Measurements from ENCODE around the gene B4GALT5. TPM values are rescaled to one million over a fixed set of nuclear protein-coding genes. Genes with fewer than 3 reads are reported as not detected.
A peak's percentile ranks its signal among the peaks of the same experiment; 100 is the strongest.

B4GALT5 gene
- total RNA-seq, 1 donor from 2014 or later, result 33.1 TPM

DNA sequence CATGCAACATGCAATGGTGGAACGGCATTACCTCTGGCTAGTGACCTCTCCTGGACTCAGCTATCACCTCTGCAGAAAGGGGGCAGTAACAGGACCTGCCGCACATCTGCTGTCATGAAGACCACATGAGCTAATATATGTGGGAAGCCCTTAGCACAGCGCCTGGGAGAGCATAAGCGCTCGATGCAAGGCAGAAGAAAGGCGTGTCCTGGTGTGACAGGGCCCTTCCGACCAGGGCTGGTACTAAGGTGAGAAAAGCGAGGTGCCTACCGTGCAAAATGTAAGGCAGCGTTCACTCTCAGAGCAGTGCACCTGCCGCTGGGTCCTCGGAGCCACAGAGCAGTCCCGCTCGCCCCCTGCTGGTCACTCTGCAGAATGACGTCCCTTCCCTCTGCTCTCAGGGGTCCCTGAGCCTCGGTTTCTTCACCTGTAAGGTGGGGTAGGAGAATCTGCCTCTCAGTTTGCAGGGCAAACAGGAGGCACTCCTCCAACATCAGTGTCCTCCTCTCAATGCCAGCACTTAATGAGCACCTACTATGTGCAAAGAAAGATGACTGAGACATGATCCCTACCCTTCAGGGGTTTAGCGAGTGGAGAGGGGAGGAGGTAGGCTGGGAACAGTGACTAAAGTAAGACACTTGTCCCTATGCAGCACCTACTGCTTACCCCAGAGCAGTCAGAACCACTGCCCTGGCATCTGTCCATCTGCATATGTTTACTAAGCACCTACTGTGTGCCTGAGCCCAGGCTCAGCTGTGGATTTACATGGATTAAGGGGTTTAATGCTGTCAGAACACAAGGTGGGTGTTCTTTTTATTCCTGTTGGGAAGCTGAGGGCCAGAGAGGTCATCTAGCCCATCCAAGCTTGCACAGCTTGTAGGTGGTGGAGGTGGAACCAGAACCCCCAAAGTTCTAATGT lies 104.7 kb downstream of the B4GALT5 start:
- peak; percentile 15 to 61 for DNase-seq (ENCODE audit: low read depth in 2 of 2)

DNA sequence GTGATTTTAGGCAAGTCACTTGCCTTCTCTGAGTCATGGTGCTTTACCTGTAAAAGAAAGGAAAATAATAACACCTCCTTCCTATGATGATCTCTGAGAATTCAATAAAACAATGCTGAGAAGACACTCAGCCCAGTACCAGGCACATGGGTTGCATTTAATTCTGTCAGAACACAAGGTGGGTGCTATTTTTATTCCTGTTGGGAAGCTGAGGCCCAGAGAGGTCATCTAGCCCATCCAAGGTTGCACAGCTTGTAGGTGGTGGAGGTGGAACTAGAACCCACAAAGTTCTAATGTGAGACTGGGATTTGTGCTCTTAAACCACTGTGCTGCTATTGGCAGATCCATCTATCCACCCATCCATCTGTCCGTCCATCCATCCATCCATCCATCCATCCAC lies 106.1 kb downstream of the B4GALT5 start:
- no peak for DNase-seq (ENCODE audit: low read depth in 2 of 2)

DNA sequence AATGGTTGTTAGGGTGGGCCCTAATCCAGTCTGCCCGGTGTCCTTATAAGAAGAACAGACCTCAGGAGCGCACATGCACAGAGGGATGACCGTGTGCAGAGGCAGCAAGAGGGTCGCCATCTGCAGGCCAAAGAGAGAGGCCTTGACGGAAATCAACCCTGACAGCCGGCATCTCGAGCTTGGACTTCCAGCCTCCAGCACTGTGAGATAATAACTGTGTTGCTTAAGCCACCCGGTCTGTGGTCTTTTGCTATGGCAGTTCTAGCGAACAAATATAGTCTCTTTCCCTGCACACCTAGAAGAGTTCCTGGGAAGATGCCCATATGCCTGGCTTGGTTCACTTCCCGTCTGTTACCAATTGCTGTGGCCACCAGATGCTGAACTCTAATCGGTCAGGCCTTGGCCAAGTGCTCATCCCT lies 110.5 kb downstream of the B4GALT5 start:
- peak in 1 of 2 donors; percentile 53 for DNase-seq (ENCODE audit: low read depth in 2 of 2)

DNA sequence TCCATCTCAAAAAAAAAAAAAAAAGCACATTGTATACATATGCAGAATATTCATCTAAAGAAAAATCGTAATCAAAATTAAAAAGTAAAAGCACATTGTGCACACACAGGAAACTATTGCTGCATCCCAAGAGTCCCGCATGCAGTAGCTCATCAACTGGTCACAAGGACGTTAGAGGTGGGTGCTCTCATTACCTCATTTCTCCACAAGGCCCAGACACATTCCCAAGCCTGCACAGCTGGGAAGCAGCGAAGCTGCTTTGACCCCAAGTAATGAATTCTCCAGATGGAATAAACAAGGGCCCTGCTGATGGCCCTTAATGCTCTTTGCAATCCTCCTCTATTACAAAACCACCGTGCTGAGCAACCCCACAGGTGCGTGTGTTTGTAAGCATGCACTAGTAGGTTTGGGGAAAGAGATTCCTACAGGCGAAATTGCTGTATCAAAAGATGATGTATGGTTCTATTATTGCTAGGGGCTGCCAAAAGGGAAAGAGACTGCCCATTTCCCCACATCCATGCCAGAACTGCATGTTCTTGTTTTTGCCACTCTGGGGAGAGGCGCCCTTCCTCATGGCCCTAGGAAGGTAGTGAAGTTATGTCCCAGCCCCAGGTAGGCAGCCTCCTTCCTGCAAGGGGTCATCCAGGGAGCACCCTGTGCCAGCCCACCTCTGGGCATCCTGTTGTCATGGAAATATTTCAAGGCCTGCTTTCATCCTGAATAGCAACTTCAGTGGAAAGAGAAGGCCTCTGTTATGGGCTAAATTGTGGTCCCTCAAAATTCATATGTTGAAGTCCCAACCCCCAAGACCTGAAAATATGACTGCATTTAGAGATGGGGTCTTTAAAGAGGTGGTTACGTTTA lies 111.1 kb downstream of the B4GALT5 start:
- no peak for DNase-seq (ENCODE audit: low read depth in 2 of 2)

DNA sequence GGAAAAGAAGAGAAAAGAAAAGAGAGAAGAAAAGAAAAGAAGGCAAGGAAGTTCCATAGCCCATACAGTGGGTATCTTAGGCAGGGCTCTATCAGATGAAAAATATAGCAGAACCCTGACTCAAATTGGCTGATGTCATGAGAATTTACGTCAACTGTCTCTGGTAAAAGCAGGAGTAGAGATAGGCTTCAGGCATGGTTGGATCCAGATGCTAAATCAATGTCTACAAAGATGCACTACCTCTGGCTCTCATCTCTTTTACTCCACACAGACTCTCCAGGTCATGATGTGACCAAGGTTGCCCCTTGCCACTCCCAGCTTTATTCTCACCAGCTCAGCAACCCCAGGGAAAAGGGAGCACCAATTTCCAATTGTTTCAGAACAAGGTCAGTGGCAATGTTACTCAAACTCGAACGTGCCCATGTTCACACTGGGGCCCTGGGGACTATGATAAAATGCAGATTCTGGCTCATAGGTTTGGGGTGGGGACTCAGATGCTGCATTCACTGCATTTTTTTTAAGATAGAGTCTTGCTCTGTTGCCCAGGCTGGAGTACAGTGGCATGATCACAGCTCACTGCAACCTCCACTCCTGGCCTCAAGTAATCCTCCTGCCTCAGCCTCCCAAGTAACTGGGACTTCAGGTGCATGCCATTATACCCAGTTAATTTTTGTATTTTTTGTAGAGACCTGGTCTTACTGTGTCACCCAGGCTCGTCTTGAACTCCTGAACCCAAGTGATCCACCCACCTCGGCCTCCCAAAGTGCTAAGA lies 112.3 kb downstream of the B4GALT5 start:
- no peak for DNase-seq (ENCODE audit: low read depth in 2 of 2)

DNA sequence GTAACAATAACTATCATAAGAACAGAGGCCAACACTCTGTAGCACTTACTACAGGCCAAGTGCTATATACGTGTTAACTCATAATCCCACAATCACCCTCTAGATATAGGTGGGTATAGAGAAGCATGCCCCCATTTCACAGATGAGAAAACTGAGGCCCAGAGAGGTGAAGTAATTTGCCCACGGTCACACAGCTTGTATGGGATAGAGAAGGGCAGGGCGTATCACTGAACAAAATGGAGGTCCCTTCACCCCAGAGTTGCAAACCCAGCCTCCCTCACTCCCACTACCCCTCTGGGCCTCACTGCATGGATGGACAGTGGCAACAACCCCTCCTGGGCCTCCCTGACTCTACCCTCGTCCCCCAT lies 113.9 kb downstream of the B4GALT5 start:
- no peak for DNase-seq (ENCODE audit: low read depth in 2 of 2)

DNA sequence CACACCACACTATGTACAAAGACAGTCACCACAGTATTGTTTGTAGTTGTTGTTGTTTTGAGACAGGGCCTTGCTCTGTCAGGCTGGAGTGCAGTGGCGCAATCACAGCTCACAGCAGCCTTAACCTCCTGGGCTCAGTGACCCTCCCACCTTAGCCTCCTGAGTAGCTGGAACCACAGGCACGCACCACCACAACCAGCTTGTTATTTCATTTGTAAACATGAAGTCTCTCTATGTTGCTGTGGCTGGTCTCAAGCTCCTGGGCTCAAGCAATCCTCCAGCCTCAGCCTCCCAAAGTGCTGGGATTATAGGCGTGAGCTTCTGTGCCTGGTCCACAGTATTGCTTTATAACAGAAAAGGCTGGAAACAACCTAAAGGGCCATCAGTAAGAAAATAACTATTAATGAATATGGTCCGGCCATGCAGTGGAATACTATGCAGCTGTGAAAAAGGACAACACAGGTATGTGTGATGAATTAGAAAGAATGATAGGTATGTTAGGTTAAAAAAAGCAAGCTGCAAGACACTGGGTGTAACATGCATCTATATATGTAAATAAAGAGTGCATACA lies 115.8 kb downstream of the B4GALT5 start:
- DNase-seq (ENCODE audit: low read depth in 2 of 2), result no peak

DNA sequence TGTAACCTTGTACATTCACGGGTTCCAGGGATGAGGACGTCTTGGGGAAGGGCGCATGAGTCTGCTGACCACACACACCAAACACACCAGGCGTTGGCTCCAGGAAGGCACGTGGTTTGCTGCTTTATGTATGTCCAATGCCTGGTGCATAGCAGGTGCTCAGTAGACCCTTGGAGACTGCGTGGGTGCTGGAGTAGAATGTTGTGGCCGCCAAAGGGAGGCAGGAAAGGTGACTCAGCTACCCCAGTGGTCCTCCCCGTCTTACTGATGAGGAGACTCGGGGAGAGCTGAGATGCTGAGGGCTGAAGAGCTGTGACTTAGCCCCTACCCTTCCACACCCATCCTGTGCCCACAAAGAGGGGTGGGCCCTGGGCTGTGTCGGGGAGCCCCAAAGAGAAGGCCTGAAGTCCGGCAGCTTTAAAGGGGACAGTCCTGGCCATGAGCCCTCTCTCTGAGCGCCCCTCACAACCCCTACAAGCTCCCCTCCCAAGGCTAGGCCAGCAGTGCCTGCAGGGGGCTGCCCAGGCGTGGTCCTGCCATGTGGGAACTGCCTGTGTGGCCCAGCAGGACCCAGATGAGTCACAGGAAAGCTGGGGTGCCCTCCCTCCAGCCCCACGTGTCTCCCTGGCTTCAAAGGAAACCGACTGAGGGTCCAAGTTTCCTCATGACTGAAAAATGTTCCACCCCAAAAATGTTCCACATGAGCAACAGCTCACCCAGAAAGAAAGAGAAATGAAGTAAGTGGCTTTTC lies 117.7 kb downstream of the B4GALT5 start:
- peak in 1 of 2 donors; percentile 31 for DNase-seq (ENCODE audit: low read depth in 2 of 2)

DNA sequence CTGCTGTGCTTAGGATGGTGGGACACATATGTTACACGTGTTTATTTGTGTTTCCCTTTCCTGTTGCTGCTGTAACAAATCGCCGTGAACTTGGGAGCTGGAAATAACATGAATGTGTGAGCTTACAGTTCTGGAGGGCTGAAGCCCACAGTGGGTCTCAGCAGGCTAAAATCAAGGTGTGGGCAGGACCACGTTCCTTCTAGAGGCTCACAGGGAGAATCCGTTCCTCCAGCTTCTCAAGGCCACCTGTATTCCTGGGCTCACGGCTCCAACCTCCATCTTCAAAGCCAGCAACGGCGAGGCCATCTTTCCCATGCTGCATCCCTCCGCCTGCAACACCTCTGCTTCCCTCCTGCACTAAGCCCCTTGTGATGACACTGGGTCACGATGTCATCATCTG lies 118.3 kb downstream of the B4GALT5 start:
- no peak for DNase-seq (ENCODE audit: low read depth in 2 of 2)

DNA sequence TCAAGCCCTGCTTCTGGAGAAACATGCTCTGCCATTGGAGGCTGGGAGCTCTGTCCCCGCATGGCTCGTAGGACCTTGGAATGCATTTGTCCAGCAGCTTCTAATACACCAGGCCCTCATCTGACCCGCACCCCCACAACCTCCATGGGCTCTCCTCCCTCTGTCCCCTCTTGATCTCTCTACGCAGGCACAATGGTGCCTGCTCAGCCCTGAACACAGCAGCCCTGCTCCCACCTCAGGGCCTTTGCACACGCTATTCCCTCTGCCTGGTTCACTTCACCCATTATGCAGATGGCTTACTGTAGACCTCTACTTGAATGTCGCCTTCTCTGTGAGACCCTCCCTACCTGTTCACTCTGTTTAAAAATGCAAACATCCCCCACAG lies 118.8 kb downstream of the B4GALT5 start:
- no peak for DNase-seq (ENCODE audit: low read depth in 2 of 2)

DNA sequence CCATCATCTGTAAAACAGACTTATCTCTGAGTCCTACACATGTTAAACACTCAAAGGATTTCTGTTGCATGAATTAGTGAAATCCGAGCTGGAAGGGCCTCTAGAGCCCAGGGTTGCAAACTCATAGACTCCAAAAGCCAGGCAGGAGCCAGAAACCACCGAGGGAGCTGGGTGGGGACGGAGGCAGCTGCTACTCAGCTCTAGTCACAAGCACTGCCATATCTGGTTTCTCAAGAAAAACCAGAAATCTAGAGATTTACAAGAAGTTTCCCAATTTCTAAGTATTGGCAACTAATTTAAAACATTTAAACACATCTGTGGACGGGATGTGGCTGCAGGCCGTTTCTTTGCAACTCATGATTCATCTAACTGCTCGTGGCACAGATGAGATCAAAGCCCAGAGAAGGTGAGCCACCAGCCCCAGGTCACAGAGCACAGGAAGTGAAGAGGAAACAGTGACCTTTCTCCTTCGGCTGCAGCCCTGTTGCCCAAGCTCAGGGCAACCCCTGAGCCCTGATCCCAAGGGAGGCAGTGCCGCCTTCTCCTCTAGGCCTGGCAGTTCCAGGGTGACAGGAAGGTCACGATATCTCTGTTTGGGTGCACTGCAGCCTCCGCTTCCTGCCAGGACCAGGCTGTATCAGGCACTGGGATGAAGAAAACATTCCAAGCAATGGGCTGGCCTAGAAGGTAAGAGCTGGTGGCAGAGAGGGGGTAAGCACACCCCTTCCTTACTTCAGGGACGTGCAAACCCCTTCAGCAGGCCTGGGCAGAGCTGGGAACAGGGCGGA lies 119.3 kb downstream of the B4GALT5 start:
- no peak for DNase-seq (ENCODE audit: low read depth in 2 of 2)

DNA sequence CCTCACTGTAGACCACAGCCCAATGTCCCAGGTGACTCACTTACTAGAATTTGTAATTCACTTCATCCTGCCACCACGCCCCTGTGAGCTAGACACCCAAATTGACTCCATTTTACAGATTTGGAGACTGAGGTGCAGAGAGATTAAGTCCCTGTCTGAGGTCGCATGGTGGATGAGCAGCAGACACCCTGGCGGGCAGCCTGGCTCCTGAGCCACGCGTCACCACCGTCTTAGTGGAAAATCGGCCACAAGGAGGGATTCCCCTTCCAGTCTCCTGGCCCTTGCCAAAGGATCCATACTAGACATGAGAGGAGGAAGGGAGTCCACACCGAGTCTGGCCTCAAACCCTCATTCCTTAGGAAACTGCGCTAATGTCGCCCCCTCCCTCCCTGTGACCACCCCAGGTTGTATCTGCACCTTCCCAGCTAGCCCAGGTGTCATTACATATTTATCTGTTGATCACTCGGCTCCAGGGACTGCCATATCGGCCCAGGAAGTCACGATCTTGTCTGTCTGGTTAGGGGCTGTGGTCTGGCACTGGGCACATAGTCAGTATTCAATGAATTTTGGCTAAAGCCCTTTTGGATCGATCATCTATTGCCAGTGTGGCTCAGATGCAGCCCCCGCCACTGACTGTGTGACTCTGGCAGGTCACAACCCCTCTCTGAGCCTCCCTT lies 120.1 kb downstream of the B4GALT5 start:
- DNase-seq (ENCODE audit: low read depth in 2 of 2), result no peak

DNA sequence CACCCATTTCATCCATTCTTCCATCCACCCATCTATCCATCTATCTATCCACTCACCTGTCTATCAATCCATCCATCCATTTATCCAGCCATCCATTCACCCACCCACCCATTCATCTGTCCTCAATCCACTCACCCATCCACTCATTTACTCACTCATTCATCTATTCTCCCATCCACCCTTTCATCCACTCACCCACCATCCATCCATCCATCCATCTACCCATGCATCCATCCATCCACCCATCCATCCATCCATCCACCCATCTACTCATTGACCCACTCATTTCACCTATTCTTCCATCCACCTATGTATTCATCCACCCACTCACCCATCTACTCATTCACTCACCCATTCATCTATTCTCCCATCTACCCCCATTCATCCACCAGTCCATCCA lies 121.6 kb downstream of the B4GALT5 start:
- DNase-seq (ENCODE audit: low read depth in 2 of 2), result no peak

DNA sequence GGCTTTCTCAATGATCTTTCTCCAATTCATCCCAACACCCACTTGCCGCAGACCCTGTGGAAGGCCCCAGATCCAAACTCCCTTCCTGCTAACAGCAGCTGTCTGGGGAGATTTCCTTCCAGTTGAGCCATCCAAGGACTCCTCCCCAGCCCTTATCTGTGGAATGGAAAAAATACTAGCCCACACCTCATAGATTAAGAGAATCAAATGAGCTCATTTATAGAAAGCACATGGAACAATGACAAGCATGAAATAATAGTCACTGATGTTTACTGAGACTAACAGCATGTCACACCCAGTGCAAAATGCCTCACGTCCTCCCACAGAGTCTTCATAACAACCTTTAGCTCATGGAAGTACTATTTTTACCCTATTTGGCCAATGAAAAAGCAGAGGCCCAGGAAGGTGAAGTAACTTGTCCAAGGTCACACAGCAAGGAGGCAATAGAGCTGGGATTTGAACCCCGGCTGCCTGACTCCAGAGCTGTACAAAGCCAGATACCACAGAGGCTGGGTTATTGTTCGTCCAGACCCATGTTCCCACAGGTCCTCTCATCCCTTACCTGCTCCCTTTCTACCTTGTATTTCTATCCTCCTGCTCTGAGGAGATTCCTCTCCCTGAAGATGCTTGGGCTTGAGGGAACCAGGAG lies 122.3 kb downstream of the B4GALT5 start:
- DNase-seq (ENCODE audit: low read depth in 2 of 2), result no peak

DNA sequence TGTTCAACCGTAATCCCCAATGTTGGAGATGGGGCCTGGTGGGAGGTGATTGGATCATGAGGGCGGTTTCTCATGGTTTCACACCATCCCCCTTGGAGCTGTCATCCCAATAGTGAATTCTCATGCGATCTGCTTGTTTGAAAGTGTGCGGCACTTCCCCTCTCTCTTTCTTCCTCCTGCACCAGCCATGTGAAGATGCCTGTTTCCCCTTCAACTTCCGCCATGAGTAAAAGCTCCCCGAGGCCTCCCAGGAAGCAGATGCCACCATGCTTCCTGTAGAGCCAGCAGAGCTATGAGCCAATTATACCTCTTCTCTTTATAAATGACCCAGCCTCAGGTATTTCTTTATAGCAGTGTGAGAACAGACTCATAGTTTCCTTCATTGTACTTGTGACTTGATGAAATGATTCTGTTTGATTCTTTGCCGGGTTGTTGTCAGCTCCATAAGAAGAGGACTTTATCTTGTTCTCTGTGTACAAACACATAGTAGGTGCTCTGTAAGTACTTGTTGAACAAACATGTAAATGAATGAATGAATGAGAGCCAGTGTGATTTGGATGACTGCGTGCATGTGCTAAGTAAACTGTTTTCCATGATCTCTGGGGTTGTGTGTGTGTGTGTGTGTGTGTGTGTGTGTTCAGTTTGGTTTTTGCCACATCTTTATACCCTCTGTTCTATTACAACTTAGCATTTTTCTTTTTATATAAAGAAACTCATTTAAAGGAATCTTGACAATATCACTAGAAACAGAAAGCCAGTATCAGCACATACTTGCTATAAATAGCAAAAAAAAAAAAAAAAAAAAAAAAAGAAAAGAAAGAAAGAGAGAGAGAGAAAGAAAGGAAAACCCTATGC lies 123.3 kb downstream of the B4GALT5 start:
- DNase-seq (ENCODE audit: low read depth in 2 of 2), result no peak

DNA sequence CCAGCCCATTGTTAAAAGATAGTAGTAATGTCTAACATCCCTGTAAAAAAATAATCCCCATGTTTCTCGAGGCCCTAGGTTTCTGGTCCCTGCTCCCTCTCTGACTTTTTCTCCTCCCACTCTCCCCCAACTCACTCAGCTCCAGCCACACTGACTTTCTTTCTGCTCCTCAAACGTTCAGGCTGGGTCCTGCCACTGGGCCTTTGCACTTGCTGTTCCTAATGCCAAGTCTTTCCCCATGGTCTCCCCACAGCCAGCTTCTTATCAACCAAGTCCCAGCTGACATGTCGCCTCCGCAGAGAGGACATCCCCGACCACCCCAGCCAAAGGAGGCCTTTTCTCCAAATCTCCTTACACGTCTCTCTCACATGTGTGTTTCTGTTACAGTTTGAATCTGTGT lies 123.9 kb downstream of the B4GALT5 start:
- DNase-seq (ENCODE audit: low read depth in 2 of 2), result no peak

DNA sequence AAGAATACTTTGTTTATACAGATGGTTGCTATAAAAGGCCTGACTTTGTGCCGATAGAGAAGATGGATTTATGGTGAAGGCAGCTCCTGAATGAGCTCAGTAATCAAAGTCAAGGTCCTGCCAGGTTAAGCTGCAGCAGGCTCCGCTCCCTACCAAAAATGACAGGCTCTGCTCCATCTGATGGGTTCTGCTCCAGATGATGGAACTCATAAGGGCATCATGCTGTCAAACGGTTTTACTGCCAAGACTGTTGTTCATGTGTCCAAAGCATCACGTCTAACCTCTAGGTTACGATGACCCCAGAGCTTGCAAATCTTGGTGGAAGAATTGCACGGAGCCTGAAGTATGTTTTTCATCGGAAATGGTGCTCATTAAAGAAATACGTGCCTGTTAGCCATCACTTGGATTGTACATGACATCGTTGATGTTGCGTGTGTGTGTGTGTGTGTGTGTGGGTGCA lies 126.5 kb downstream of the B4GALT5 start:
- DNase-seq (ENCODE audit: low read depth in 2 of 2), result no peak
